CD14-positive monocyte (primary cell): ENCODE data around the gene GRID2. TPM values are rescaled to one million over a fixed set of nuclear protein-coding genes. Genes with fewer than 3 reads are reported as not detected.

Source experiments
- DNase-seq, 3 donors: peaks; one replicate each; pipeline ENCODE4 v3.0.0-alpha.2; 2011 to 2022
- H2AFZ ChIP-seq: 2 replicates; pipeline ENCODE4 v1.6.0; 2012; ENCODE audit warnings: mild to moderate bottlenecking, low read depth, low read length, inconsistent platforms; ENCODE audit not compliant: insufficient read depth, poor library complexity, severe bottlenecking
- H3K27ac ChIP-seq, 2 donors: 1 replicate in 1 of 2; 2 replicates in 1 of 2; pipeline ENCODE4 v1.5.1; 2012 to 2013; ENCODE audit warnings: low read length in 2 of 2, control low read depth in 1 of 2, inconsistent platforms in 1 of 2, low read depth in 1 of 2, mild to moderate bottlenecking in 1 of 2
- H3K27me3 ChIP-seq, 2 donors: one replicate each; pipeline versions ENCODE4 v1.6.0 to v1.6.1; 2011 to 2013; ENCODE audit warnings: low read length in 2 of 2; ENCODE audit not compliant: control insufficient read depth in 2 of 2, insufficient read depth in 2 of 2
- H3K36me3 ChIP-seq, 2 donors: replicated peaks in 1 of 2; 1 replicate in 1 of 2; 2 replicates in 1 of 2; pipeline versions ENCODE4 v1.5.1 to v1.6.1; 2012 to 2013; ENCODE audit warnings: low read length in 2 of 2, control low read depth in 1 of 2, inconsistent platforms in 1 of 2, mild to moderate bottlenecking in 1 of 2; ENCODE audit not compliant: insufficient read depth in 2 of 2, control insufficient read depth in 1 of 2
- H3K4me1 ChIP-seq, 2 donors: 1 replicate in 1 of 2; 2 replicates in 1 of 2; pipeline versions ENCODE4 v1.5.1 to v1.6.1; 2012 to 2013; ENCODE audit warnings: low read length in 2 of 2, control low read depth in 1 of 2, inconsistent platforms in 1 of 2, mild to moderate bottlenecking in 1 of 2, moderate library complexity in 1 of 2; ENCODE audit not compliant: insufficient read depth in 2 of 2, control insufficient read depth in 1 of 2
- H3K4me2 ChIP-seq: replicated peaks from 2 replicates; pipeline ENCODE3; 2012; ENCODE audit warnings: low read length, moderate library complexity, mild to moderate bottlenecking; ENCODE audit not compliant: poor library complexity, severe bottlenecking; ENCODE audit errors: extremely low read depth
- H3K4me3 ChIP-seq, 3 experiments: fragments of 200-600 bp in 1 of 3; sonication (generic) in 1 of 3; replicated peaks in 1 of 3; 1 replicate in 2 of 3; 2 replicates in 1 of 3; pipeline ENCODE4 v1.5.1; 2011 to 2013; ENCODE audit warnings: low read length in 3 of 3, mild to moderate bottlenecking in 3 of 3, control low read depth in 2 of 3, low read depth in 2 of 3, inconsistent platforms in 1 of 3, moderate library complexity in 1 of 3
- H3K79me2 ChIP-seq: 2 replicates; pipeline ENCODE4 v1.6.0; 2012; ENCODE audit warnings: mild to moderate bottlenecking, control low read depth, inconsistent platforms, low read length, moderate library complexity; ENCODE audit not compliant: insufficient read depth
- H3K9ac ChIP-seq: 2 replicates; pipeline ENCODE4 v1.6.0; 2017; ENCODE audit warnings: low read length, mild to moderate bottlenecking; ENCODE audit not compliant: insufficient read depth, poor library complexity, severe bottlenecking
- H3K9me3 ChIP-seq, 2 donors: replicated peaks in 1 of 2; 1 replicate in 1 of 2; 2 replicates in 1 of 2; pipeline versions ENCODE4 v1.5.1 to v1.6.1; 2012 to 2013; ENCODE audit warnings: low read length in 2 of 2, control low read depth in 1 of 2; ENCODE audit not compliant: control insufficient read depth in 1 of 2, insufficient read depth in 1 of 2
- H4K20me1 ChIP-seq: 2 replicates; pipeline ENCODE4 v1.6.0; 2012; ENCODE audit warnings: mild to moderate bottlenecking, low read length, control low read depth, moderate library complexity; ENCODE audit not compliant: insufficient read depth
- H3K27ac Mint-ChIP-seq, 7 donors: one replicate each; pipeline ENCODE4 v1.8.0; 2020; ENCODE audit warnings: mild to moderate bottlenecking in 7 of 7, mixed read lengths in 7 of 7, moderate library complexity in 6 of 7, inconsistent platforms in 2 of 7
- H3K27me3 Mint-ChIP-seq, 3 donors: one replicate each; pipeline ENCODE4 v1.8.0; 2021 to 2022; ENCODE audit warnings: low read depth in 3 of 3, mild to moderate bottlenecking in 3 of 3, mixed read lengths in 3 of 3, moderate library complexity in 3 of 3, inconsistent platforms in 1 of 3
- H3K36me3 Mint-ChIP-seq, 2 donors: one replicate each; pipeline ENCODE4 v1.8.0; 2020; ENCODE audit warnings: mixed read lengths in 2 of 2, inconsistent platforms in 1 of 2, mild to moderate bottlenecking in 1 of 2
- H3K4me1 Mint-ChIP-seq: one replicate; pipeline ENCODE4 v1.8.0; 2020; ENCODE audit warnings: mild to moderate bottlenecking, mixed read lengths
- H3K4me3 Mint-ChIP-seq, 2 donors: one replicate each; pipeline ENCODE4 v1.8.0; 2020; ENCODE audit warnings: mild to moderate bottlenecking in 2 of 2, mixed read lengths in 2 of 2, moderate library complexity in 1 of 2
- H3K9me3 Mint-ChIP-seq, 7 donors: one replicate each; pipeline ENCODE4 v1.8.0; 2020 to 2022; ENCODE audit warnings: mixed read lengths in 7 of 7, mild to moderate bottlenecking in 6 of 7, moderate library complexity in 6 of 7, inconsistent platforms in 2 of 7
- WGBS: methylation state at CpG from one replicate; pipeline ENCODE4 v1.1.5; 2013; ENCODE audit warnings: missing lambda C conversion rate; ENCODE audit not compliant: insufficient coverage; 5-methylcytosine and 5-hydroxymethylcytosine counted together
- intact Hi-C, 2 donors: fragments of 100-400 bp; cut with micrococcal nuclease; formaldehyde crosslinking; loops; one replicate each; pipeline versions ENCODE4 v1.15.0 to v1.15.1; 2023
- polyA plus RNA-seq, 3 donors: library from polyadenylated mRNA; depleted of rRNA in 1 of 3; unstranded in 2 of 3; stranded (reverse) in 1 of 3; fragments of 300-500 nt in 2 of 3; fragments of >200 nt in 1 of 3; fragmentation: Illumina TruSeq in 2 of 3; gene quantifications; 1 replicate in 2 of 3; 2 replicates in 1 of 3; pipeline ENCODE4 v1.2.3, GENCODE V29; 2012 to 2021
- TF ChIP-seq, protein P1 (sequence below): fragments of 200-600 bp; IDR thresholded peaks from one replicate; pipeline ENCODE4 v1.8.0; 2022; ENCODE audit warnings: antibody characterized with exemption, mild to moderate bottlenecking

GRID2 gene
- polyA plus RNA-seq, 3 donors: not detected

- Histone ChIP-seq H3K9me3 (peaks cover 0 to 3% of the 10 kb centered on the region in 2 donors), H3K4me2 (no peak overlapping the region), H3K4me1 (no peaks in the 10 kb centered on the region), H2AFZ (no peak overlapping the region), H3K79me2 (no peaks in the 10 kb centered on the region), H4K20me1 (no peaks in the 10 kb centered on the region), H3K4me3 (no peak overlapping the region), H3K36me3 (no peaks in the 10 kb centered on the region), H3K27me3 (no peaks in the 10 kb centered on the region), H3K27ac (no peak overlapping the region), H3K9ac (no peak overlapping the region)
- Mint-ChIP-seq H3K27me3 (peaks cover 0 to 2% (median 0%) of the 10 kb centered on the region in 3 donors), H3K36me3 (no peaks in the 10 kb centered on the region), H3K27ac (no peak overlapping the region), H3K4me1 (no peaks in the 10 kb centered on the region), H3K9me3 (peaks cover 0 to 5% (median 0%) of the 10 kb centered on the region in 7 donors), H3K4me3 (no peak overlapping the region)
- intact Hi-C loops: no loop called here
- WGBS: 88% methylated on average over 1 of the region's 1 CpG
- DNase-seq: no peak
- TF ChIP-seq, protein P1, sequence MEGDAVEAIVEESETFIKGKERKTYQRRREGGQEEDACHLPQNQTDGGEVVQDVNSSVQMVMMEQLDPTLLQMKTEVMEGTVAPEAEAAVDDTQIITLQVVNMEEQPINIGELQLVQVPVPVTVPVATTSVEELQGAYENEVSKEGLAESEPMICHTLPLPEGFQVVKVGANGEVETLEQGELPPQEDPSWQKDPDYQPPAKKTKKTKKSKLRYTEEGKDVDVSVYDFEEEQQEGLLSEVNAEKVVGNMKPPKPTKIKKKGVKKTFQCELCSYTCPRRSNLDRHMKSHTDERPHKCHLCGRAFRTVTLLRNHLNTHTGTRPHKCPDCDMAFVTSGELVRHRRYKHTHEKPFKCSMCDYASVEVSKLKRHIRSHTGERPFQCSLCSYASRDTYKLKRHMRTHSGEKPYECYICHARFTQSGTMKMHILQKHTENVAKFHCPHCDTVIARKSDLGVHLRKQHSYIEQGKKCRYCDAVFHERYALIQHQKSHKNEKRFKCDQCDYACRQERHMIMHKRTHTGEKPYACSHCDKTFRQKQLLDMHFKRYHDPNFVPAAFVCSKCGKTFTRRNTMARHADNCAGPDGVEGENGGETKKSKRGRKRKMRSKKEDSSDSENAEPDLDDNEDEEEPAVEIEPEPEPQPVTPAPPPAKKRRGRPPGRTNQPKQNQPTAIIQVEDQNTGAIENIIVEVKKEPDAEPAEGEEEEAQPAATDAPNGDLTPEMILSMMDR: no peak
These were observed 1350.4 kb downstream of the GRID2 start for GRCh38 chr4:93654211-93654610.

GRCh38 chr4:93657527-93657926 lies 1353.8 kb downstream of the GRID2 start:
- peaks cover 0 to 5% (median 4%) of the 10 kb centered on the region in 7 donors for H3K9me3 Mint-ChIP-seq
- H3K27me3 ChIP-seq: no peaks in the 10 kb centered on the region
- no peaks in the 10 kb centered on the region for H3K79me2 ChIP-seq
- H3K27ac Mint-ChIP-seq: no peak overlapping the region
- H3K36me3 Mint-ChIP-seq: no peaks in the 10 kb centered on the region
- H3K4me2 ChIP-seq: no peak overlapping the region
- no peaks in the 10 kb centered on the region for H4K20me1 ChIP-seq
- H3K4me3 ChIP-seq: no peak overlapping the region
- 100% methylated on average over 1 of the region's 2 CpGs for WGBS
- no peak overlapping the region for H3K4me3 Mint-ChIP-seq
- H3K4me1 ChIP-seq: no peaks in the 10 kb centered on the region
- no peaks in the 10 kb centered on the region for H3K4me1 Mint-ChIP-seq
- H3K27me3 Mint-ChIP-seq: peaks cover 0 to 2% (median 0%) of the 10 kb centered on the region in 3 donors
- H3K36me3 ChIP-seq: no peaks in the 10 kb centered on the region
- no peak for DNase-seq
- no peak overlapping the region for H3K27ac ChIP-seq
- H3K9me3 ChIP-seq: no peaks in the 10 kb centered on the region
- H3K9ac ChIP-seq: no peak overlapping the region
- intact Hi-C loops: no loop called here
- H2AFZ ChIP-seq: no peak overlapping the region
- TF ChIP-seq, protein P1: no peak
